ENCODE data around the gene RFX7.

Gene RFX7

DNA sequence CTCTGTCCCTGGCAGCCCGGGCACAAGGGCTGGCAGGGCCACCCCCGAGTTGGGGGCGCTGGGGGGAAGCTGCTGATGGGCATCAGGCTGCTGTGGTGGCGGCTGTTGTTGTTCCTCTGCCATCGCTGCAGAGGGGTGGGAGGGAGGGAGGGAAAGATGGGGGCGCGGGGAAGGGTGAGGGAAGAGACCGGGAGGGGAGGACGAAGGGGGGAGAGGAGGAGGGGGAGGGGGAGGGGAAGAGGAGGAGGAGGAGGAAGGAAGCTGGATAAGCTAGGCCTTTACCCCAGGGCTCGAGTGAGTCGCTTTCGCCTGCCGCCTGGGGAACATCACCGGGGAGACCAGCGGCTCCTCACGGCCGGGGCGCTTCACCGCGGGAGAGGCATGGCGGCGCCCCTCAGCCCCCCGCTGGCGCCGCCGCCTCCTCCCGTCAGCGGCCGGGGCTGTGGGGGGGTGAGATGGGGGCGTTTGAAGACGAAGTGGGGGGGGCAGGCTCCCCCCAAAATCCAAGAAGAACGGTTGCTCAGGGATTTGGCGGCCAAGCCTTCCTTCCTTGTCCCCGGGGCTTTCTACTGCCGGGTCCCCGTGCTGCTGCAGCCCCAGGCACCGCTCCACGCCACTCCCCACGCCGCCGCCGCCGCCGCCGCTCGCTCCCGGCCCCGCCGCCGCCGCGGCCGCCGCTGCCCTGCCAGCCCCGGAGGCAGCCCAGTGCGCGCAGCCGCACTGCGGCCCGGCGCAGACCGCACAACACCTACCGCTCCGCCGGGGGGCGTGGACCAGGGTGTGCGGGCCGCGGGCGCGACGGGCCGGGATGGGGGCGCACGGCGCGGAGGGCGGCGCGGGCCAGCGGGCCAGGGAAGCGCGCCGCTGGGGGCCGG lies at the start of gene RFX7:
Gene RFX7 (minus strand): TSS at position 717 of the 875 bp plus-strand sequence. CDS start 594 bp downstream, at position 123.
- TF ChIP-seq MYC (IDR thresholded peaks at IDR 0.05; ENCODE audit: low read depth, low read length) = 0 out of 2 replicates have a peak, but pooled peaks have one; percentile 17
- TF ChIP-seq, protein P1, sequence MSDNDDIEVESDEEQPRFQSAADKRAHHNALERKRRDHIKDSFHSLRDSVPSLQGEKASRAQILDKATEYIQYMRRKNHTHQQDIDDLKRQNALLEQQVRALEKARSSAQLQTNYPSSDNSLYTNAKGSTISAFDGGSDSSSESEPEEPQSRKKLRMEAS (IDR thresholded peaks at IDR 0.05; ENCODE audit: low read depth, low read length) = no peak
- peak; percentile 34 for TF ChIP-seq POLR2A (IDR thresholded peaks at IDR 0.05; ENCODE audit: extremely low read depth, insufficient read length)
- H3K4me3 ChIP-seq (ENCODE audit: low read depth, low read length) = peak within 1 kb of the TSS; percentile 87
- DNase-seq (ENCODE audit: low read depth) = peak; percentile 80

DNA sequence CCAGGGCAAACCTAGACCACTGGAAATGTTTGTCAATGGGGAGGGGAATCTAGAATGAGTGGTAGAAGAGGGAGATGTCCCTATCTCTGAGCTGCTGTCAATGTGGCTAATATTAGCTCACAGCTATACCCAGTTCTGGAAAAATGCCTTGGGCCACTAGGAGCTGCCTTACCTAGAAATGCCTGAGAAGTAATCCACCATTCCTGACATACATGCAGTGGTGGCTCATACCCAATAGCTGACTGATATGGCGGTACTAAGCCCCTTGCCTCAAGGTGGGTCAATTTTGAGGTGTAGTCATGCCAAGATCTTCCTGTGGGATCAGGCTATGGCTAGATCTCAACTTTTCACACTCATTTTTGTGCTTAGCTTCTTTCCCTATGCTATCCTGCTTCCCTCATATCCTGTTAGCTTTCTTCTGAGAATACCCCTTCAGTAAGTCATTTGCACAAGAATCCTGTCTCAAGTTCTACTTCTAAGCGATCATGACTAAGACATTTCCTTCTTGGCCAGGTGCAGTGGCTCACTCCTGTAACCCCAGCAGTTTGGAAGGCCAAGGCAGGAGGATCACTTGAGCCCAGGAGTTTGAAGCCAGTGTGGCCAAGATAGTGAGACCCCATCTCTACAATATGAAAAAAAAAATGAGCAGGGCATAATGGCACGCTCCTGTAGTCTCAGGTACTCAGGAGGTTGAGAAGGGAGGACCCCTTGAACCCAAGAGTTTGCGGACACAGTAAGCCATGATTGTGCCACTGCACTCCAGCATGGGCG lies 49.1 kb upstream of the RFX7 start:
- TF ChIP-seq, protein P1 (IDR thresholded peaks at IDR 0.05; ENCODE audit: low read depth, low read length) = no peak
- TF ChIP-seq POLR2A (IDR thresholded peaks at IDR 0.05; ENCODE audit: extremely low read depth, insufficient read length) = no peak
- TF ChIP-seq MYC (IDR thresholded peaks at IDR 0.05; ENCODE audit: low read depth, low read length) = no peak
- TF ChIP-seq, protein P2, sequence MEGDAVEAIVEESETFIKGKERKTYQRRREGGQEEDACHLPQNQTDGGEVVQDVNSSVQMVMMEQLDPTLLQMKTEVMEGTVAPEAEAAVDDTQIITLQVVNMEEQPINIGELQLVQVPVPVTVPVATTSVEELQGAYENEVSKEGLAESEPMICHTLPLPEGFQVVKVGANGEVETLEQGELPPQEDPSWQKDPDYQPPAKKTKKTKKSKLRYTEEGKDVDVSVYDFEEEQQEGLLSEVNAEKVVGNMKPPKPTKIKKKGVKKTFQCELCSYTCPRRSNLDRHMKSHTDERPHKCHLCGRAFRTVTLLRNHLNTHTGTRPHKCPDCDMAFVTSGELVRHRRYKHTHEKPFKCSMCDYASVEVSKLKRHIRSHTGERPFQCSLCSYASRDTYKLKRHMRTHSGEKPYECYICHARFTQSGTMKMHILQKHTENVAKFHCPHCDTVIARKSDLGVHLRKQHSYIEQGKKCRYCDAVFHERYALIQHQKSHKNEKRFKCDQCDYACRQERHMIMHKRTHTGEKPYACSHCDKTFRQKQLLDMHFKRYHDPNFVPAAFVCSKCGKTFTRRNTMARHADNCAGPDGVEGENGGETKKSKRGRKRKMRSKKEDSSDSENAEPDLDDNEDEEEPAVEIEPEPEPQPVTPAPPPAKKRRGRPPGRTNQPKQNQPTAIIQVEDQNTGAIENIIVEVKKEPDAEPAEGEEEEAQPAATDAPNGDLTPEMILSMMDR (IDR thresholded peaks at IDR 0.05; ENCODE audit: low read depth, low read length) = no peak
- no peak for DNase-seq (ENCODE audit: low read depth)
- H3K4me3 ChIP-seq (ENCODE audit: low read depth, low read length) = no peak overlapping the region

DNA sequence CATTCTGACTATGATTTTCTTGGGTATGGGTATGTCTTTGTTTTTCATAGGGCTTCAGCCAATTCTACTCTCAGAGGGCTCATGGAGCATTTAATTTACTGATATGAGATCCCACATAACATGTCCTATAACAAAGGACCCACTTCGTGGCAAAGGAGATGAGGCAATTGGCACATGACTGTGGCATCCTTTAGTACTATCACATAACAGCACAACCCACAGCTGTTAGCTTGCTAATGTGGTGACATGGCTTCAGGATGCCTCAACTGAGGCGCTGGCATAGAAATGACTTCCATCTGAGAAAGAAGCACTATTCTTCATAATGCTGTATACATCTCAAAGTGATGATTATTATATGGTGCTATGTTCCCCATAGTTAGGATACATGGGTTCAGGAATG lies 48.1 kb upstream of the RFX7 start:
- TF ChIP-seq, protein P1 (IDR thresholded peaks at IDR 0.05; ENCODE audit: low read depth, low read length) = no peak
- no peak for TF ChIP-seq POLR2A (IDR thresholded peaks at IDR 0.05; ENCODE audit: extremely low read depth, insufficient read length)
- no peak for TF ChIP-seq MYC (IDR thresholded peaks at IDR 0.05; ENCODE audit: low read depth, low read length)
- TF ChIP-seq, protein P2 (IDR thresholded peaks at IDR 0.05; ENCODE audit: low read depth, low read length) = no peak
- no peak overlapping the region for H3K4me3 ChIP-seq (ENCODE audit: low read depth, low read length)
- no peak for DNase-seq (ENCODE audit: low read depth)

DNA sequence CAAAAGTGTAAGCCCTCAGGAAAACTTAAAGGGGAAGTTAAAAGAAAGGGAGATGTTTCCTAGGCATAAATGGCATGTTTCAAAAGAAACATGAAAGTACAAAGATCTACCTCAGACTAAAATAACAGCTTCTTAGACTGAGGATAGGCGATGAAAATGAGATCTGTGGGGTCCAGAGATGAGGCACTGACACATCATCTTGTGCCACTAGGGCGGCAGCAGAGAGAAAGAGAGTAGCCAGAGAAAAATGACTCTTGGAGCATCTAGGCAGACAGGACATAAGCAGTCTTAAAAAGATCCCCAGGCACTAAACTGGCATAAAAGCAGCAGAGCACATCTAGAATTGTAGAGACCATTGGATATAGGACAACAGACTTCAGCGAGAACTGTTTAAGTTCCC lies 42.5 kb upstream of the RFX7 start:
- TF ChIP-seq, protein P2 (IDR thresholded peaks at IDR 0.05; ENCODE audit: low read depth, low read length) = peak; percentile 34
- TF ChIP-seq, protein P1 (IDR thresholded peaks at IDR 0.05; ENCODE audit: low read depth, low read length) = no peak
- TF ChIP-seq POLR2A (IDR thresholded peaks at IDR 0.05; ENCODE audit: extremely low read depth, insufficient read length) (no peak), MYC (IDR thresholded peaks at IDR 0.05; ENCODE audit: low read depth, low read length) (no peak)
- no peak overlapping the region for H3K4me3 ChIP-seq (ENCODE audit: low read depth, low read length)
- peak; percentile 2 for DNase-seq (ENCODE audit: low read depth)

DNA sequence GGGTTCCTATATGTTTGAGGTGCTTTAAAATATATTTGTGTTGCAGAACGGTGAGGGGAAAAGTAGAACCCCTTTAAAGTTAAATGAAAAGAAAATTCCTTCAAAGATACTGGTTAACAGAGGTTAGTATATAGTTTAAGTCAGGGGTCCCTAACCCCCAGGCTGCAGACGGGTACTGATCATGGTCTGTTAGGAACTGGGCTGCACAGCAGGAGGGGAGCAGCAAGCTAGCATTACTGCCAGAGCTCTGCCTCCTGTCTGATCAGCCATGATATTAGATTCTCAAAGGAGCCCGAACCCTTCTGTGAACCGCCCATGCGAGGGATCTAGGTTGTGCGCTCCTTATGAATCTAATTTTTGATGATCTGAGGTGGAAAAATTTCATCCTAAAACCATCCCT lies 37.5 kb upstream of the RFX7 start:
- DNase-seq (ENCODE audit: low read depth) = no peak
- TF ChIP-seq MYC (IDR thresholded peaks at IDR 0.05; ENCODE audit: low read depth, low read length) (no peak), POLR2A (IDR thresholded peaks at IDR 0.05; ENCODE audit: extremely low read depth, insufficient read length) (no peak)
- TF ChIP-seq, protein P2 (IDR thresholded peaks at IDR 0.05; ENCODE audit: low read depth, low read length) = no peak
- TF ChIP-seq, protein P1 (IDR thresholded peaks at IDR 0.05; ENCODE audit: low read depth, low read length) = no peak
- H3K4me3 ChIP-seq (ENCODE audit: low read depth, low read length) = no peak overlapping the region

Data from NB4 (cell line).